Stimulated activated CD4-positive, alpha-beta T cell treated with anti-CD3 and anti-CD28 coated beads, Interleukin-2, amount 100 ng/mL, for 24 hours (primary cell): Measurements from ENCODE around the gene FBXL7.

Experiments
- DNase-seq, 2 donors: peaks; one replicate each; pipeline ENCODE4 v3.0.0-alpha.2; 2020

FBXL7 gene

DNA sequence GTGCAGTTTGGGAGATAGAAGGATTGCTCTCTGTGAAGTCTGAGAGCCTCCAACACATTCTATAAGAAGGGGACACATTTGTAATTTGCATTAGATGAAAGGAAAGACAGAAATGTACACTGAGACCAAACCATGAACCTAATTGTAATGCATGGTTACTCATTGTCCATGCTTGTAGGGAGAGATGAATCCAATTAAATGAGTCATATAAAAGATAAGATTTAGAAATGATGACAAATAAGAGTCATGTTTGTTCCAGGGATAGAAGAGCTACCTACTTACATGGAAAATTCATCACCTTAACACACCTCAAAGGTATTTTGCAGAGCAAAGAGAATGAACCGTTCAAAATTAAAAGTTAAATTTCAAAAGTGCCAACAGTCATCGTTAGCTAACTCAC is 85.1 kb downstream of the FBXL7 start:
- DNase-seq: no peak

DNA sequence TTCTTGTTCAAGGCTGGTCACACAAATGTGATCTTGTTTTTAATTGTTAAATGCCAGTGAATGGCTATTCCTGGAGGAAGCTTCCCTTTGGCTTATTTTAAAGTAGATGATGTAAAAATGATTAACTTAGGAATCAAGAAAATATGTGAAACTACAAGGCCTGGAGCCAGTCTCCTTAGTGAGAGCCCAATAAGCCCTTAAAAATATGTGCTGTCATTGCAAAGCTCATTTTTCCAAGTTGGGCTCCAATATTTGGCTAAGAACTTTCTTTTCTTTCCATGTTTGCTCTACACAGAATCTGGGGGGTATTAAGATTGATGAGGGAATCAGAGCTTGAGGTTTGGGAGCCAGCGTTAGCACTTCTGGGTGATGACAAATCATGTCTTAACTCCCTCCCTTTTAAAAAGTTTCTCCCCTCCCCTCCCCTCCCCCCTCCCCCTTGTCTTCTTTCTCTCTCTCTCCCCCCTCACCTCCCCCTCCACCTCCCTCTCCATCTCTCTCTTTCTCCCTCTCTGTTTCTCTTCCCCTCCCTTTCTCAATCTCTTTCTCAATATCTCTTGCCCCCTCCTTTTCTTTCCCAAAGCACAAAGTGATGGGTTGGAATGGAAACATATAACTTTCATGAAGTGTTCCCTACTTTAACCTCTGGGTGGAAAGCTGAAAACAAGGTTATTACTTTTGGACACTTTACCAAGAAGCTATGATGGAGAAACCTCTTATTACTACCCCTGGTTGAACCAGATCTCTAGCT is 86.0 kb downstream of the FBXL7 start:
- no peak for DNase-seq

DNA sequence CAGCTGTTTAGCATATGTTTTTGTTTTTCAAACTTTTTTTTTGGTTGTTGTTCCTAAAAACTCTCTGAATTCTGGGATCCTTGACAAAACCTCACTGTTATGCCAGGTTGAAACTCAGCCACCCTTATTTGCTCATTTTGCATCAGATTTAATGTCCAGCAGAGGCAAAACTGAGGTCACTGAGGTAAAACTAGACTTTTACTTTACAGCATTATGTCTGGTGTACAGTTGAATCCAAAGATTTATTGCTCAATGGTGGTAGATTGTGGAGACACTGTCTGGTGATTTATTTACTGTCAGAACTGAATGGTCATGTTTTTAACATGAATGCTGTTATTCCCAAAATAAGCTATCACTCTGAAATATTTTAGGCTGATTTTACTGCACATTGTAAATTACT is 87.9 kb downstream of the FBXL7 start:
- DNase-seq: no peak

DNA sequence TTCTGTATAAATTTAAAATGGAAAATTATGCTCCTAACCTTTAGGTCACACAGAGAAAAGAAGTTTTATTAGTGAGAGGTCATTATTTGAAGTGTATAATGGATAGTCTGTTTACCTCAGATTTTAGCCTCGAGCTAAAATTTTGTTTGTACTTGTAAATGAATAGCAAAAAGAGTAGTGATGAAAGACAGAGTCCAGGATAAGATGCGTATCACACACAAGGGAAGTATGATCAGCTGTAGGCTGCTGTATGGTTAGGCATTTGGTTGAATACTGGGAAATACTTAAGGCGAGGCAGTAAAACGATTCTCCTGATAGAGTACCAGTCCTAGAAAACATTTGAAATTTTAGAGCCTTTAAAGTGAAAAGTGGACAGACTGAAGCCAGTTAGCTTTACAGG is 92.7 kb downstream of the FBXL7 start:
- no peak for DNase-seq

DNA sequence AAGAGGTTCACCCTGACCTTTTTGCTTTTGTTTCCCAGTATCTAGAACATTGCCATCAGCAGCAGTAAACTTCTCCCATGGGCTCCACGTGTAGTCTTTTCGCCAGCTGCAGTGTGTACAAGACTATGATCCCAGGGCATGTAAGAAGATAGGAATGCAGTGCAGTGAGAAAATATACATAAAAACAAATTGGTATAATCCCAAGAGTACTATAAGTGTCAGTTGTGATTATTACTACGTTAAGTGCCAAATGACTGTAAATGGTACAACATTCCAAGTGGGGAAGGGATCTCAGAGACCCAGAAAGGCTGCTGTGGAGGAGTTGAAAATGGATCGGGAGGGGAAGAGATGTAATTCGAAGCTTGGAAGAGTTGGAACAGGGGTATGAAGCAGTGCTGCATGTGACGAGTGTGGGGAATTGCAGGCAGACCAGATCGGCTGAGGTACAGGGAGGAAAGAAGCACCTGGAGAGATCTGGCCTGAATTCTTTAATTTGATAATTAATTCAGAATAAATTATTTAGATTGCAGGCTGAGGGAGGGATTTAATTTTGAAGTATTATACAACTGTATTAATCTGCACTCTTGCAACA is 95.1 kb downstream of the FBXL7 start:
- no peak for DNase-seq

DNA sequence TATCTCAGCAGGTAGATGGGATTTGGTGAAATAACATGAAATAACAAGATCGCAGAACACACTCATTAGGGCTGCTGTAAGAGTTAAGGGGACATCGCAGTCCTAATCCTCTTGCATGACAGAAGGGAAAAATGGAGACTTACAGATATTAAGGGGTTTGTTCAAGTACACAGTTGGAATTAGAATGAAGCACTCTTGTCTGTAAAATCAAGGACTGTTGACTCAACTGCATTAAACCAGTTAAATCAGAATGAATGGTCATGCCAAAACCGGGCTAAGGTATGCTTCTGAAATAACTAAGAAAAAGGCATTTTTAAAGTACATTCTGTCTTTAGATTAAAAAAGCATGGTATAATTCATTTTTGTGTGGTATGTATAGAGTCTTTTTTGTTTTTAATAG is 95.9 kb downstream of the FBXL7 start:
- no peak for DNase-seq

DNA sequence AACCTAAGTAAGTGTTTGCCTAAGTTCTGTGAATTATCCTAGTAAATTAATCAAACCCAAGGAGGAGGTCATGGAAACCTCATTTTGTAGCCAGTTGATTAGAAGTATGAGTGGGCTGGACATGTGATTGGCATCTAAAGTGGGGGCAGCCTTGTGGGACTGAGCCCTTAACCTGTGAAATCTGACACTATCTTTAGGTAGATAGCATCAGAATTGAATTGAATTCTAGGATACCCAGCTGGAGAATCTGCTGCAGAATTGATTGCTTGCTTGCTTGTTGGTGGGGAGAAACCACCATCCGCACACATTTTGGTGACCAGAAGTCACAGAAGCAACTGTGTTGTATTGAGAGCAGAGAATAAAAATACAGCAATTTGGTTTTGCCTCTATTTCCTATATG is 97.0 kb downstream of the FBXL7 start:
- no peak for DNase-seq

DNA sequence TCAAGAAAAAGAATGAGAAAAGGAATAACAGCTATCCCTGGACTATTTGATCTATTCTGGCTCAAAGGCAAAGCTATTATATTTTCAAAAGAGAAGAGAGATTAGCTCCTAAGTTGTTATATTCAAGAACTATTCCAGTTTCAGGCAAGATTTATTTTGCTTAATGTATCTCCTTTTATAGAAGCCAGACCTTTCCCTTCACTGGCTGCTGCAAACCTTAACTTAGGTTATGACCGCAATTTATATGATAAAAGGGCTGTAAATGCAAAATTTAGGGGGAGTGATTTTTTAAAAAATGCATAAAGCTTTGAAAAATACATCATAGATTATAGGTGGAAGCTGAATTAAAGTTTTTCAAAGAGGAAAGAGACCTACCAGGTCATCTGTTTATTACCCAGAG is 97.8 kb downstream of the FBXL7 start:
- no peak for DNase-seq

DNA sequence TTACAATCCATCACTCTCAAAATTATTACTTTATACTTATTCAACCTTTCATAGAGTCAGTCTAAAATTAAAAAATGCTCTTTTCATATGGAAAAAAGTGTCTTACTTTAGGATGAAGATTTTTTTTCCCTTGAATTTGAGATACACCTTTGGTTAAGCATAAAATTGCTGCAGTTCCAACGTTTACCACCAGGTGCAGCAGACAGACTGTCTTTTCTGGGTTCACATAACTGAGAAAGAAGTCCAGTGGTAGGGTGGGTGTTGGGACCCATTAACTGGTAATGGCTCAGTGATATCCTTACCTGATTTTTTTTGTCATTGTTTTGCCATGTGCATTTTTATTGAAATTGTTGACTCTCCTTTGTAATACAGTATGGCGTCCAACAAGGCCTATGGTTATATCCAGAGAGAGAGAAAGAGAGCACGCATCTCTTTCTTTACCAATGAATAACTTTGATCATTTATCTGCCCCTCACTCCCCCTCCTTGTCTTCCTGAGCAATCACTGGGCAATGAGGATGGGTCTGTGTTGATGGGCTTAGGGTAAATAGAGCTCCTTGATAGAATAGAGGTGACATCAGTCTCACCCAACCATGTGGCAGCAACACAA is 98.4 kb downstream of the FBXL7 start:
- DNase-seq: peak in 1 of 2 donors; percentile 6

DNA sequence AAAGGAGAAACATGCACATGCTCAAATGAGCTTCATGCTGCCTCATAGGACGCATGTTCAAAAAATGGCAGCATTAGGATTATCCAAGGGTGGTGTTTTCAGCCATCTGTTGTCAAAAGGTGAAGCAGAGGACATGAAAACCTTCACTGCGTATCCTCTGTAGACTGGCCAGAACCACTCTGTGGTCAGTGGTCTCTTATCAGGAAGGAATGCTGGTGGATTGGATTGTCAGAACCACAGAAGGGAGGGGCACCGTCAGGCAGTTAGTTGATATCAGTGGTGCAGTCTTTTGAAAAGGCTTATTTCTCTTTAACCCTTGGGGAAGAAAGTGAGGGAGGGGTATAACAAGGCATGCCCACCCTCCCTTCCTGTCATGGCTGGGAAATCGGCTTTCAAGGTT is 100.1 kb downstream of the FBXL7 start:
- no peak for DNase-seq

DNA sequence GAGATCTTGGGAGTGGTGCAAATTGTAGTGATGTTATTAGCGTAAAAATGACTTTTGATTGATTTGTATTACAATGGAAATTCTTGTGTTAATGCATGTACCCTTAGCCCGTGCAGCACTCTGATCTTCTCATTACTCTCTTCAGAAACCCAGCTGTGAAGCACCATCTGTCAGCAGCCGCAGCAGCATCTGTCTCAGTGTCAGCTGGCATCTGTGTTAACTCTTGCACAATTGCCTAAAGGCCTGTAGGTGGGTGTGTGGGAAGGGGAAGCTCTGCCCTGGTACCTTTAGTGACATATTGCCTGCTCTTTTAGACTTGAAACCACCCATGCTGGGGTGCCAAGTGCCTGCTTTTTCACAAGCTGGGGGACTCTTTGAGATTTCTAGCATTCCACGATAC is 101.3 kb downstream of the FBXL7 start:
- no peak for DNase-seq

DNA sequence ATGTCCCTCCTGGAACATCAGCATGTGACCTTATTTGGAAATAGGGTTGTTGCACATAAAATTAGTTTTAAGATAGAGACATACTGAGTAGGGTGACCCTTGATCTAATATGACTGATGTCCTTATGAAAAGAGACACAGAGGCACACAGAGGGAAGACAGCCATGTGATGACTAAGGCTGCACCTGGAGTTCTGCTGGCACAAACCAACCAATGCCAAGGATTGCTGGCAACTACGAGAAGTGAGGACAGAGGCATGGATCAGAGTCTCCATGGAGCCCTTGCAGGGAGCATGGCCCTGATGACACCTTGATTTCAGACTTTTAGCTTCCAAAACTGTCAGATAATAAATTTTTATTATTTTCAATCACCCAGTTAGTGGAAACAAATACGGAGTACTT is 101.9 kb downstream of the FBXL7 start:
- DNase-seq: no peak

DNA sequence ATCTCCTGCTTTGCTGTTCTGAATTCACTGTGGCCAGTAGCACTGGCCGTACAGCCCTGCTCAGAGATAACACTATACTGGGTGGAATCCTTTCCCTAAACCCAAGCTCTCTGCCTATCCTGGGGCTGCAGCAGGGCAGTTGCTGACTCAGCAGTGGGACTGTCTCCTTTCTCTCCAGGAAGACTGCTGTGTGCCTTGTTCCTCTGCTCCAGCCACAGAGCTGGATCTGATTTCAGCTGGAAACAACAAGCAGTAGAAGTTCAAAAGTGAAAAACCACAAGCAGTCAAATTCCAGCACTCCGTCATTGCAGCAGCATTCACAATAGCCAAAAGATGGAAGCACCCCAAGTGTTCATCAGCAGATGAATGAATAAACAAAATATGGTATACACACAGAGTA is 105.0 kb downstream of the FBXL7 start:
- DNase-seq: no peak

DNA sequence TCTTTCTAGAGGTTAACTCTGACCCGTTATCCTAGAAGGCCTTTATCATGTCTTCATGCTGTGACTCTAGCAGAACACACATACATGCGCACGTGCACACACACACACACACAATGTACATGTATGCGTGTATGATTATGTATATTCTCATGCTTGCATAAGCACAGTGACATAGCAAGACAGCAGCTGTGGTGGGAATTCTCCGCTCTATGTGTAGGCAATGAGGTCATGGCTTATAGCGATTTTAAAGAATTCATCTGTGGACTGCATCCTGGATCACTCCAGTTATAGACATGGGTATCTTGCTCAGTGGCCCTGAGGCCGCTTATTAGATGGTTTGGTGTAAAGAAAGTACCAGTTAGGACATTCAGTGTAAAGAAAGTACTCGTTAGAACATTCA is 106.2 kb downstream of the FBXL7 start:
- DNase-seq: no peak

DNA sequence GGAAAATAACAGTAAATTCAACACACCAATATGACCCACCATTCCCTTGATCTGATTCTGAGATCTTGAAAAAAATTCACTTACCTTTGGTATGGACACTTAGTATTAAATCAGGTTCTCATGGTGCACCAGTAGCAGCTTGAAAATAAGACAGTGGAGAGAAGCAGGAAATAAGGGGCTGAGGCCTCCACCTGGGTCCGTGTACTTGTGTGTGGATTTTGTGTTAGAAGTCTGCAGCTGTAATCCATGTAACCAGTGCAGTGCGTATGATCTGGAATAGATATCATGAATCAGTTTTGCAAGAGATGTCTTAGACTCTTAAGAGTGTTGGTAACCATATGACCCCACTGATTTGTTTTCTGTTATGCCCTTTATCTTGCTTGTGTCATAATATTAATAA is 107.1 kb downstream of the FBXL7 start:
- DNase-seq: no peak

DNA sequence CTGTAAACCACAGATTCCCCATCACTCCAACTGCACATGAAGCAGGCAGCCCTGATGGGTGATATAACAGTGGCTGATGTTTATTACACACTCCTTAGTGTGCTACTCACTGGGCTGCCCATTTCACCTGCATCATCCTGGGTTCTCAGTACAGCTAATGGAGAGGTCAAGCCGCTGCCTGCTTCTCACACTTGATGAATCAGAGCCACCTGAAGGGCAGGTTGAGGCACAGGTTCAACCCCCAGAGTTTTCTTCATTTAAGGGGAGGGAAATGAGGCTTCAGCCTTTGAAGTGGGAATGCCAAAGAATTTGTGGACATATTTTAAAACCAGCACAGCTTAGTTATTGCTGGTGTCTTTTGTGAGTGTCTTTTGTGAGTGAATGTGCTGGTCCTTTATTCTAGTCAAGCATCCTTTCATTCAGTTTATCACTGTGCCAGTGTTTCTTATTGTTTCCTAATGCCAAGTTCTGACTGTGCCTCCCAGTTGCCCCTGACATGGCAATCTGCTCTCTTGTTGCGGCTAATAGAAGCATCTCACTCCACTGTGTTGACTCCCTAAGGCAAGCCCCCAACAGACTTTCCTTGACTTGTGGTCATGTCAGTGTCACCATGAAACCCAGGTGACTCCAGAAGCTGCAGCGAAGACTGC is 109.2 kb downstream of the FBXL7 start:
- no peak for DNase-seq

DNA sequence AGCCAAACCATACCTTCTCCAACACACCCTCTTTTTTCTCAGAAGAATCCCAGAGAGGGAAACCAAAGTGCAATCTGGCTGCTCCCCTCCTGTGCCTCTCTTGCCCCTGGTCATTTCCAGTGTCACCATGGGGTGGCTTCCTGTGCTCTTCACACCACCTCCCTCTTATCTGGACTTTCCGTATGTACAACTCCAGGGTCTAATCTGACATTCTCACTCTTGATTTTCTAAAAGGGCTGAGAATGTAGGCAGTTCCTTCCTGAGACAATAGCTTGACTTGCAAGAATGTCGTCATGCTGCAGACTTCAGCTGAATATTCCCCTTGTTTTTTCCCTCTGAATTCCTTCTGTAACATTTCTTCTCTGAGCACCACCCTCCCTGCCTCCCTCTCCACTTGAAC is 110.2 kb downstream of the FBXL7 start:
- no peak for DNase-seq

DNA sequence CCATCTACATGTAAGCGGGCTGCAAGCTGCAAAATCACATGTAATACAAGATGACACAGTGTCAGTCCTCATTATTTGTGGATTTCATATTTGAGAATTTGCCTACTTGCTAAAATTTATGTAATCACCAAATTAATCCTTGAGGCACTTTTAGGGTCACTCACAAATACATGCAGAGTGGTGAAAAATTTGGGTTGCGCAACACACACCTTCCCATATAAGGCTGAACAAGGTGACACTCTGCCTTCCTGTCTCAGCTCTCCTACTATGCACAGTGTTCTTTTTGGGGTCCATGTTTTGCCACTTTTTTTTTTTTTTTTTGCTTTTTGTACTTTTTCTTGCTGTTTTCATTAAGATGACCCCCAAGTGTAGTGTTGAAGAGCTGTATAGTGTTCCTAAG is 111.0 kb downstream of the FBXL7 start:
- DNase-seq: no peak

DNA sequence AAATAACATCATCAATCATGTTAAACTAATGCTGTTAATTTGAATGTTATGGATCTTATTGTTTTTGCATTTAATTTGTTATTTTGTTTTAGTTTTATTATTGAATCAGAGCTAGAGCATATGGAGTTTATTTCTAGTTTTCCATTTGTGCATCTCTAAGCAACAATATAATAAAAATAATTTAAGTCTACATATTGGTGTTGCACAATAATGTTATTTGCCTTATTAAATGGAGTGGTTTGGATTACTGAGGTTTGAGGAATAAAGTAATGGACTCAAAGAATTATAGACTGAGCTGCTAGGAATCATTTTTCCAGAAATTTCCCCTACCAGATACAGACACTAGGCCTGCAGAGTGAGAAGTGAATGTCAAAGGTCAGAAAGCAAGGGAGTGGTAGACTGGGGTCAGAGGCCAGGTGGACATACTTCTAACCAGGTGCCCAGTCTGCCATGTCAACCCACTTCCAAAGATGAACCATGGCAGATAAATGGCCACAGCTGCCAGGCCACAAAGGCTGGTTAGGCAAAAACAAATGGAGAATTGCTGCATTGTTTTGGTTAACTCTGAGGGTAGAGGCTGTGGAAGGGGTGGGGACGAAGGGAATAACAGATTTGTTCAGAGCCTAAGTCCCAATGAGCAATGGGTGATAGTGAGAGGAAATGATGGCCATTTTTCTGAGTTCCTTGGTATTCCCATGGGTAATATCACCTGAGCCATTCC is 113.1 kb downstream of the FBXL7 start:
- DNase-seq: no peak

DNA sequence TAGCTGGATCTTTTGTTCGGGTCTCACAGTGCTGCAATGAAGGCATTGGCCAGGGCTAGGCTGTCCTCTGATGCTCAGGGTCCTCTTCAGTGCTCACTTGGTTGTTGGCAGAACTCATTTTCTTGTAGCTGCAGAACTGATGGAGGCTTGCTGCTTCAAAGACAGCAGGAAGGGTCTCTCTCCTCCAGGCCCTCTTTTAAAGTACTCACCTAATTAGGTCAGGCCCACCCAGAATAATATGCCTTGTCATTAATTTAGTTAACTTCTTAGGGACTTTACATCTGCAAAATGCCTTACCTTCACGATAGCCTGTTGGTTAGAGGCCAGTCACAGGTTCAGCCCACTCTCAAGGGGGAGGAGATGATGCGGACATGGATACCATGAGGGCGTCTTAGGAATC is 114.7 kb downstream of the FBXL7 start:
- DNase-seq: no peak

DNA sequence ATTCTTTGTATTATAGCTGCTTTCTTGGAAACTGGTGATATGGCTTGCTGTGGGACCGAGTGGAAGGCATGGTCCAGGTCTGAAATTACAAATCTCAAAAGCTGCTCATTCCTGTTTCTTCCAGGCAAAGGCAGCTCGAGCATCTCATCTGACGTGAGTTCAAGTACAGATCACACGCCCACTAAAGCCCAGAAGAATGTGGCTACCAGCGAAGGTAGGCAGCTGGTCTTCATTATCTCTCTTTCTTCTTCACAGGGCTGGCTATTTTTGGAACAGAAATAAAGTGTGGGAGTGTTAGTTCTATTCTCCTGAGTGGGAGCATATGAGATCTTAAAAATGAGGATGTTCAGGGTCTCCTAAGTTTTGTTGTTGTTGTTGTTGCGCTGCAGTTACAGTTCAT is 115.9 kb downstream of the FBXL7 start:
- no peak for DNase-seq

DNA sequence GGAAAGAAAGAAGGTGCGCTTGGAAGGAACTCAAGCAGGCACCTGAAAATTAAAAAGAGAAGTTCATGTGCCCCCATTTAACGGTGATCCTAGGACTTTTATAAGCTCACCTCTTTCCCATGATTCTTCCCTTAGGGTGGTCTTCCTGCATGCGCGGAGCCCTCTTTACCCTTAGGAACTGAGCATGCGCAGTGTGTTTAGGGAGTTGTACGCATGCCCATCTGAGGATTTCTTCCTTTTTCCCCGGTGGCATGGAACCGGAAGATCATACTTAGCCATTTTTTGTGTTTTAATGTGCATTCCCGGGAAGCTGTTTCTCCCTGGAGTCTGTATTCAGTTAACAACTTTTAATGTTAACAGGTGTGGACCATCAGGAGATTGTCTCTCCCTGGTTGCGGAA is 119.0 kb downstream of the FBXL7 start:
- DNase-seq: no peak

DNA sequence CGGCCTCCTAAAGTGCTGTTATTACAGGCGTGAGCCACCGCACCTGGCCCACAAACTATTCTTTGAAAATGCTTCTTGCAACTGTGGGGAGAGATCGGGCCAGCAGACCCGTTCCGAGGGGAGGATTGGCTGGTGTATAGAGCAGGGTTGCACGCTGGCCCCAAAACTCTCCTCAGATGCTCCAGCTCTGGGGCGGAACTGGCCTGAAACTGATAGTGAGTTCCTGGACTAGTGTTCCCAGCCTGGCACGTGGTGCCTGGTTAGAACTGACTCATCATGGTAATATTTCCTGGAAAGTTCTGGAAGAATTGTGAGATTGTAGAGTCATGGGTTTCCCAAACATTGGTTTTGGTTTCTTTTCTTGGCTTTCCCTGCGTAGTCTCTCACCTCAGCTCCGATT is 120.5 kb downstream of the FBXL7 start:
- DNase-seq: no peak

DNA sequence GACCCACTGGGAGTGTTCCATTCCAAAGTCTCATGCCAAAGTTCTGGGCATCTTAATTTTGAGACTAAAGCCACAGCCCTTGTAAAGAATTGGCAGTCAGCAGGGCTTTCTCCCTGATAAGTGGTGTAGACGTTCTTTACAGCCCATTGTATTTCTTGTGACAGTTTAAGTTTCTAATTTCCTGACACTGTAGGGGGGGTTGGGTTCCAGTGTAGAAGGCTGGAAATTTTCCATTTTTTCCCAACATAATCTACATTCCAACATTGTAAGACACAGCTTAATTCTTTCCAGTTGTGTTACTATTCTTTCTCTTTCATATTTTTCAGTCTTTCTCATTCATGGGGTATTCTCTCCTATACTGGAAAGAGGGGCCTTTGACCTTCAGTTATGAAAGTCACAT is 121.1 kb downstream of the FBXL7 start:
- no peak for DNase-seq
